ENCODE data around the gene WNT2. TPM values are rescaled to one million over a fixed set of nuclear protein-coding genes. Genes with fewer than 3 reads are reported as not detected.

Gene WNT2
- total and polyA plus RNA-seq, 10 of the 15 experiments (the other 5 are each of a cell fraction or from before 2014, with no cell fraction given), result 0.07 to 0.34 (median 0.19) TPM

DNA sequence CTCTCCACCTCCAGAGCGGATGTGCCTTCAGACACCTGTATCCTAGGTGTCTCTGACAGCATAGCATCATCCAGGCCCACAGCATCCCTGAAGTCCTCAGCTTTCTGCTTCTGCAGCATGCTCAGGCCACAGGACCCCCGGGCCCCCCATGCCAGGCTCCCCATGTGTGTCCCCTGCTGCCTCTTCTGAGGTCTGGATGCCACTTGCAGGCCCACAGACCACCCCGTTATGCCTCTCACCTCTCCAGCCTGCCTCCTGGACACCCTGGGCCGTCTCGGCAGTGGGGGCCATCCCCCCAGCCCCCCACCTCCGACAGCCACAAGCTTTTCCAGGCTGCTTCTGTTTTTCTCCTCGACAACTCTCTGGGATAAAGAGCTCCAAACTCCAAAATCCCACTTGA is 84.4 kb downstream of the WNT2 start:
- Histone ChIP-seq H3K27ac (ENCODE audit: control insufficient read depth, insufficient read depth) (no peak overlapping the region), H3K4me3 (no peak overlapping the region), H3K79me2 (ENCODE audit: control insufficient read depth, insufficient read depth, low read length) (no peaks in the 10 kb centered on the region), H3K4me2 (ENCODE audit: control insufficient read depth, insufficient read depth) (no peak overlapping the region), H3K4me1 (ENCODE audit: control insufficient read depth, insufficient read depth, low read length) (peaks cover 12% of the 10 kb centered on the region), H2AFZ (ENCODE audit: control insufficient read depth, low read depth, low read length) (no peak overlapping the region), H3K9me3 (replicated peaks; ENCODE audit: control insufficient read depth, insufficient read depth, low read length) (no peaks in the 10 kb centered on the region; the same call in 1 of the 3 replicates), H3K36me3 (ENCODE audit: control insufficient read depth in 2 of 2, insufficient read depth in 2 of 2, low read length in 1 of 2) (no peaks in the 10 kb centered on the region), H3K9ac (ENCODE audit: control insufficient read depth, insufficient read depth, low read length) (no peak overlapping the region), H3K27me3 (replicated peaks in 1 of 2; ENCODE audit: control insufficient read depth in 2 of 2, insufficient read depth in 2 of 2, low read length in 1 of 2) (no peaks in the 10 kb centered on the region), H4K20me1 (ENCODE audit: control insufficient read depth, insufficient read depth) (no peaks in the 10 kb centered on the region)
- FAIRE-seq (no peak), ATAC-seq (no peak), DNase-seq (ENCODE audit: low read depth, low spot score) (no peak)
- 55% methylated on average over 6 of the region's 7 CpGs for WGBS (ENCODE audit: insufficient coverage, insufficient replicate concordance, low lambda C conversion rate, missing lambda C conversion rate)
- in situ Hi-C loops (cut with MboI), result no loop called here
- POLR2A ChIA-PET, result interaction anchor here (0.6 to 2.2 kb wide), 4 partner anchors 8 to 1436 kb away, joined by 3 to 9 read pairs (median 4); no protein-coding TSS in a partner anchor
- CTCF ChIA-PET, result interaction anchor here (0.6 to 1.8 kb wide), 3 partner anchors 17 to 147 kb away, joined by 3 to 9 read pairs (median 5); no protein-coding TSS in a partner anchor
- no TSS peak for BruUV-seq (replicated peaks)
- intact Hi-C loops (cut with micrococcal nuclease; ENCODE audit: unreplicated experiment), result loop anchor here (2.0 kb wide), 1 partner anchor 20 kb away; no protein-coding TSS in a partner anchor
- SMC1A ChIA-PET (ENCODE audit: uncharacterized antibody, unreplicated experiment), result interaction anchor here (1.3 to 4.2 kb wide), 9 partner anchors 9 to 306 kb away, joined by 3 to 25 read pairs (median 6); no protein-coding TSS in a partner anchor
- RAD21 ChIA-PET (ENCODE audit: unreplicated experiment), result interaction anchor here (0.9 to 3.9 kb wide), 3 partner anchors 12 to 110 kb away, joined by 3 to 29 read pairs (median 10); no protein-coding TSS in a partner anchor
- TF ChIP-seq SIX5 (IDR thresholded peaks at IDR 0.05; ENCODE audit: low read depth, low read length, severe bottlenecking), result no peak

DNA sequence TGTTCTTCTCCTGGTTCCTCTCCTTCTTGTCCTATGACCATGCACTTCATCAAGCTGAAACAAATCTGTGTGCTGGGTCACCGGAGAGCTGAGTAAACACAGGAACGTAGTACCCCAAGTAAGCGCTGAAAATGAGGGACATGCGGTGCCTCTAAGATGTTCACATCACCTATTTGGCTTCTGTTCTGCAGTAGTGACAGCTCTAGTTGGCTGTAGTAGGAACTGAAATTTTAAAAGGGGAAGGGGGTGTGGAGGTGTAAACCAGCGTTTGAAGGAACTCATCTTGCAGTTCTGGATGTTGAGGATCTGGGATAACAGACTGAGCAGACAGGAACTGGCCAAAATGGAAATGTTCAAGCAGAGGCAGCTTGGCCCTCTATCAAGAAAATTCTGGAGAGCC is 85.2 kb downstream of the WNT2 start:
- POLR2A ChIA-PET, result interaction anchor here (0.5 to 2.2 kb wide), 5 partner anchors 12 to 36 kb away, joined by 3 to 9 read pairs (median 4); no protein-coding TSS in a partner anchor
- in situ Hi-C loops (cut with MboI), result no loop called here
- no peaks in the 10 kb centered on the region for H4K20me1 ChIP-seq (ENCODE audit: control insufficient read depth, insufficient read depth)
- CTCF ChIA-PET, result interaction anchor here (0.7 to 1.8 kb wide), 9 partner anchors 9 to 486 kb away, joined by 3 to 9 read pairs (median 3); no protein-coding TSS in a partner anchor
- H3K4me1 ChIP-seq (ENCODE audit: control insufficient read depth, insufficient read depth, low read length), result peaks cover 12% of the 10 kb centered on the region
- intact Hi-C loops (cut with micrococcal nuclease; ENCODE audit: unreplicated experiment), result loop anchor here (2.0 kb wide), 1 partner anchor 19 kb away; no protein-coding TSS in a partner anchor
- peak overlapping the region; percentile 9; the same call in 1 of the 2 replicates for H3K4me2 ChIP-seq (ENCODE audit: control insufficient read depth, insufficient read depth)
- RAD21 ChIA-PET (ENCODE audit: unreplicated experiment), result interaction anchor here (1.1 to 3.9 kb wide), 4 partner anchors 13 to 147 kb away, joined by 3 to 29 read pairs (median 8); partner anchors contain the start of gene WNT2
- no peak overlapping the region for H3K4me3 ChIP-seq
- no peak overlapping the region for H3K27ac ChIP-seq (ENCODE audit: control insufficient read depth, insufficient read depth)
- H2AFZ ChIP-seq (ENCODE audit: control insufficient read depth, low read depth, low read length), result peak overlapping the region; percentile 39; the same call in 1 of the 2 replicates
- FAIRE-seq (no peak), DNase-seq (ENCODE audit: low read depth, low spot score) (peak; percentile 28), ATAC-seq (peak; percentile 83)
- no peak overlapping the region for H3K9ac ChIP-seq (ENCODE audit: control insufficient read depth, insufficient read depth, low read length)
- no peaks in the 10 kb centered on the region for H3K79me2 ChIP-seq (ENCODE audit: control insufficient read depth, insufficient read depth, low read length)
- BruUV-seq (replicated peaks), result no TSS peak
- no peaks in the 10 kb centered on the region for H3K27me3 ChIP-seq (replicated peaks in 1 of 2; ENCODE audit: control insufficient read depth in 2 of 2, insufficient read depth in 2 of 2, low read length in 1 of 2)
- H3K36me3 ChIP-seq (ENCODE audit: control insufficient read depth in 2 of 2, insufficient read depth in 2 of 2, low read length in 1 of 2), result no peaks in the 10 kb centered on the region
- H3K9me3 ChIP-seq (replicated peaks; ENCODE audit: control insufficient read depth, insufficient read depth, low read length), result no peaks in the 10 kb centered on the region; the same call in 1 of the 3 replicates
- whole genome bisulfite sequencing (ENCODE audit: insufficient coverage, insufficient replicate concordance, low lambda C conversion rate, missing lambda C conversion rate), result 51% methylated on average over 5 of the region's 5 CpGs
- SMC1A ChIA-PET (ENCODE audit: uncharacterized antibody, unreplicated experiment), result interaction anchor here (0.8 to 4.2 kb wide), 11 partner anchors 10 to 147 kb away, joined by 3 to 25 read pairs (median 6); no protein-coding TSS in a partner anchor
- no peak for TF ChIP-seq ZBTB11 (CRISPR knock-in tag; IDR thresholded peaks at IDR 0.05)
- TF ChIP-seq BCL3 (IDR thresholded peaks at IDR 0.05; ENCODE audit: borderline replicate concordance, insufficient read depth, low read depth, low read length, poor library complexity, severe bottlenecking), result no peak
- TF ChIP-seq RBBP5 (conservative IDR thresholded peaks at IDR 0.05), result no peak
- TF ChIP-seq ZSCAN29 (IDR thresholded peaks at IDR 0.05), result no peak
- TF ChIP-seq KLF5 (IDR thresholded peaks at IDR 0.05; ENCODE audit: partially characterized antibody), result no peak
- no peak for TF ChIP-seq JUNB (IDR thresholded peaks at IDR 0.05)
- no peak for TF ChIP-seq SUZ12 (IDR thresholded peaks at IDR 0.05; ENCODE audit: unreplicated experiment)
- TF ChIP-seq RFX5 (IDR thresholded peaks at IDR 0.05; ENCODE audit: low read depth, low read length), result no peak
- no peak for TF ChIP-seq CBX3 (IDR thresholded peaks at IDR 0.05; ENCODE audit: borderline replicate concordance, low read depth)
- no peak for TF ChIP-seq SP1 (IDR thresholded peaks at IDR 0.05; ENCODE audit: low read depth, low read length)
- TF ChIP-seq CHD2 (IDR thresholded peaks at IDR 0.05; ENCODE audit: borderline replicate concordance, low read depth, low read length), result no peak

Measured in GM12878 (cell line).